ENCODE data around the gene CCR8.

Gene CCR8

DNA sequence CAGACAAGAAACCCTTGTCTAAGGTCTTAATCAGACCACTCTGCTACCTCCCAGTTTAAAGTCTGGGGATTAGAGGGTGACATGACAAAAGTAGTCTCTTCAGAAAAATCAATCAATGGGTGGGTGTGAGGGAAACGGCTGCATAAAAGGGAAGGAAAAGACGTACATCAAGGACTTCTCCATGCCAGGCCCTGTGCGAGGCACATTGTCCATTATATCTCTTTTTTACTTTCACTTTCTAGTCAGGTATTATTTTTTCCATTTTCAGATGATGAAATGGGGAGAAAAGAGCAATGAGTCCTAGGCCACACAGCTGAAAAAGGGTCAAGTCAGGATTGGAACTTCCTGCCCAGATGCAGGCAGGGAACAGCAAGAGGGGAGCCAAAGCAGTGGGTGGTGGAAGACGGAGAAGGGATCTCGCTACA, 45.0 kb upstream of the CCR8 start:
- no peaks in the 10 kb centered on the region for H3K36me3 Mint-ChIP-seq (ENCODE audit: low read depth)
- peak overlapping the region in 1 of 3 experiments; percentile 16 for H3K27ac Mint-ChIP-seq
- no peak for TF ChIP-seq CTCF (IDR thresholded peaks at IDR 0.05; ENCODE audit: unreplicated experiment in 3 of 3)
- no peaks in the 10 kb centered on the region for H3K27me3 Mint-ChIP-seq (ENCODE audit: low read depth)
- no peaks in the 10 kb centered on the region for H3K9me3 Mint-ChIP-seq
- no peak overlapping the region for H3K4me3 Mint-ChIP-seq
- H3K4me1 Mint-ChIP-seq = peaks cover 36% of the 10 kb centered on the region

GRCh38 chr3:39285332-39285731, 44.2 kb upstream of the CCR8 start:
- H3K27ac Mint-ChIP-seq = no peak overlapping the region
- no peaks in the 10 kb centered on the region for H3K9me3 Mint-ChIP-seq
- no peak for TF ChIP-seq CTCF (IDR thresholded peaks at IDR 0.05; ENCODE audit: unreplicated experiment in 3 of 3)
- H3K36me3 Mint-ChIP-seq (ENCODE audit: low read depth) = no peaks in the 10 kb centered on the region
- peaks cover 29% of the 10 kb centered on the region for H3K4me1 Mint-ChIP-seq
- H3K27me3 Mint-ChIP-seq (ENCODE audit: low read depth) = no peaks in the 10 kb centered on the region
- no peak overlapping the region for H3K4me3 Mint-ChIP-seq

GRCh38 chr3:39286771-39287170, 42.7 kb upstream of the CCR8 start:
- Mint-ChIP-seq H3K36me3 (ENCODE audit: low read depth) (no peaks in the 10 kb centered on the region), H3K27ac (no peak overlapping the region), H3K4me1 (peaks cover 23% of the 10 kb centered on the region), H3K4me3 (no peak overlapping the region), H3K27me3 (ENCODE audit: low read depth) (no peaks in the 10 kb centered on the region), H3K9me3 (no peaks in the 10 kb centered on the region)
- TF ChIP-seq CTCF (IDR thresholded peaks at IDR 0.05; ENCODE audit: unreplicated experiment in 3 of 3) = no peak

DNA sequence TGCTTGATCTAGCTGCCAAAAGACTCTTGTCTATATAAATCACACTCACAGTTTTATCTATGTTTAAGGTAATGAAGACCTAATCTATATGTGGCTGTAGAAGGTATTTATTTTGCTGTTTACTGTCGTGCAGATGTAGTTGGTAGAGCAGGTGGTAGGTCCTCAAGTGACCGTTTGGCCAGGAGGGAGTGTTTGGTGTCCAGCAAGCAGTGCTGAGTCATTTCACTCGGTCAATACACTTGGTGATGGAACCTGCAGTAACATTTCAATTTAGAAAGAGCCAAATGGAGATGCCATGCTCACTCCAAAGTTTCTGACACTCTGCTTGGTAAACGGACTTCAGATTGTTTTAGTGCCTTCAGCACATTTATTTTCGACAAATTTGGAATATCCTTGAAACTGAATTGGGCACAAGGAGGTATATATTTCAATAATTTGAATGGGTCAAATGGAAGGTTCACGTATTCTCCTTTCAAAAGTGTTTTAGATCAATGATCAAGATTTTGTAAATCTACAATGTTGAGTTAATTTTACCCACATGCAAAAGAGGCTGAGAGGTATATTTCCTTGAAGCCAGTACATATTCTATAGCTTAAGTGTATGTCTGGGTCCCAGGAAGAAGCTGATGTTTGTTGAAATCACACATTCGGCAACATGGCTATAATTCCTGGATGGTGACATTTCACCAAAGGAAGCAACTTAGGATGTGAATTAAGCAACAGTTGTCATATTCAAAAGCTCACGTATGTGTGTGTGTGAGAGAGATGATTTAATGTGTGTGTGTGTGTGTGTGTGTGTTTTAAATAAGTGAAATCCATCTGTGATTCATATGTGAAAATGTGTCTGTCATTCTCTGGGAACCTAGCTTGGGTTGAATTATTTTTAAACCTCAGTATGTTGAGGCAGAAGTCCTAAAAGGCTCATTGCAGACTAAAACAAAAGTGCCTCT, 42.0 kb upstream of the CCR8 start:
- H3K27me3 Mint-ChIP-seq (ENCODE audit: low read depth) = no peaks in the 10 kb centered on the region
- peaks cover 15% of the 10 kb centered on the region for H3K4me1 Mint-ChIP-seq
- no peaks in the 10 kb centered on the region for H3K36me3 Mint-ChIP-seq (ENCODE audit: low read depth)
- no peaks in the 10 kb centered on the region for H3K9me3 Mint-ChIP-seq
- TF ChIP-seq CTCF (IDR thresholded peaks at IDR 0.05; ENCODE audit: unreplicated experiment in 3 of 3) = no peak
- H3K27ac Mint-ChIP-seq = peak overlapping the region in 1 of 3 experiments; percentile 4
- no peak overlapping the region for H3K4me3 Mint-ChIP-seq

DNA sequence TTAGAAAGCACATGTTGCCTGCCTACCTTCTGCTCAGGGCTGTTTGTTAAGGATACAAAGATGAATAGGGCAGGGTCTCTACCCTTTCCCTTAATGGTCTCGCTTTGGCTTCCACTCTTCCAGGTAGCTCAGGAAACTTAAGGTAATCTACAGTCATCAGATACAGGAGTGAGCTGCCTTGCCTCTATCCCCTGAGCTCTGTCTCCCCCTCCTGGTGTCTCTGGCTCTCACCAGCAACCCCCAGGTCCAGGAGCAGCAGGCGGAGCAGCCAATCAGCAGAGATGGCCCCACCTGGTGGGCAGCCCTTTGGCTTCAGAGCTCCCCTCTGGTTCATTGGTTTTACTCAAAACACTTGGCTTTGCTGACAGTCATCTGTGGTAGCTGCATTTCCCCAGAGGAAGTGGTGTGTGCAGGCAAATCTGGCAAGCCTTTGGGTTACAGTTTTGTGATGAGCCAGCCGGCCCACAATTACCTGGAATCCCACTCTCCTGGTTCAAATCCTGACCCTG, 41.2 kb upstream of the CCR8 start:
- Mint-ChIP-seq H3K27ac (peak overlapping the region in 1 of 3 experiments; percentile 4), H3K4me1 (peaks cover 14% of the 10 kb centered on the region), H3K4me3 (no peak overlapping the region), H3K36me3 (ENCODE audit: low read depth) (no peaks in the 10 kb centered on the region), H3K27me3 (ENCODE audit: low read depth) (no peaks in the 10 kb centered on the region), H3K9me3 (no peaks in the 10 kb centered on the region)
- TF ChIP-seq CTCF (IDR thresholded peaks at IDR 0.05; ENCODE audit: unreplicated experiment in 3 of 3) = peak; percentile 84 to 96 (median 92)

Measured in nephron (organoid).